ENCODE measurements around the gene EBLN2.
A peak's percentile ranks its signal among the peaks of the same experiment; 100 is the strongest.

- no peak for TF ChIP-seq ZNF324 (CRISPR knock-in tag; IDR thresholded peaks at IDR 0.05)
- no peak for TF ChIP-seq POLR2AphosphoS5 (IDR thresholded peaks at IDR 0.05; ENCODE audit: control insufficient read depth, insufficient read depth, low read depth, low read length)
- TF ChIP-seq TAF7 (tag; IDR thresholded peaks at IDR 0.05): no peak
- TF ChIP-seq NFYB (IDR thresholded peaks at IDR 0.05; ENCODE audit: extremely low read depth, insufficient read length): no peak
- no peak for TF ChIP-seq POLR2A (conservative IDR thresholded peaks at IDR 0.05)
- TF ChIP-seq PKNOX1 (IDR thresholded peaks at IDR 0.05): peak; percentile 50; the same call in 1 of the 2 replicates
- TF ChIP-seq CTCF (IDR thresholded peaks at IDR 0.05 in 2 of 3, conservative IDR thresholded peaks at IDR 0.05 in 1 of 3; ENCODE audit: insufficient read depth in 2 of 3, low read depth in 1 of 3, low read length in 3 of 3): no peak
- TF ChIP-seq SMARCB1 (IDR thresholded peaks at IDR 0.05; ENCODE audit: insufficient read length, low read depth): no peak
- TF ChIP-seq RBM39 (optimal IDR thresholded peaks at IDR 0.05; ENCODE audit: low read depth, low read length): no peak
- TF ChIP-seq CC2D1A (IDR thresholded peaks at IDR 0.05): no peak
- no peak for TF ChIP-seq MYC (IDR thresholded peaks at IDR 0.05; ENCODE audit: low read depth, low read length)
- no peak for TF ChIP-seq MYC (CRISPR knock-in tag; IDR thresholded peaks at IDR 0.05; ENCODE audit: borderline replicate concordance, low read depth)
Observed at GRCh38 chr3:73081140-73081539, 19.7 kb downstream of the EBLN2 start.

Data from K562 (cell line).